H1 (cell line): ENCODE data around the gene ELL2. TPM values are rescaled to one million over a fixed set of nuclear protein-coding genes. Genes with fewer than 3 reads are reported as not detected.

Experiments
- CBX5 ChIP-seq: fragments of 300-800, 300-1000 bp; sonication (generic); IDR thresholded peaks from 2 replicates; pipeline ENCODE4 v1.7.1; 2016; ENCODE audit warnings: antibody characterized with exemption, low read length, low read depth
- CTBP2 ChIP-seq: IDR thresholded peaks from 2 replicates; pipeline ENCODE4 v1.7.0; 2011; ENCODE audit warnings: borderline replicate concordance, mild to moderate bottlenecking, moderate library complexity, mixed read lengths, low read length; ENCODE audit not compliant: insufficient read depth, insufficient read length
- EZH2 ChIP-seq: fragments of 200-600 bp; sonication (generic); IDR thresholded peaks from 2 replicates; pipeline ENCODE4 v1.7.1; 2012; ENCODE audit warnings: low read depth, mild to moderate bottlenecking, moderate library complexity, low read length, inconsistent platforms; ENCODE audit not compliant: severe bottlenecking
- HDAC6 ChIP-seq: IDR thresholded peaks from one replicate; pipeline ENCODE4 v1.7.1; 2012; ENCODE audit warnings: low read depth, mild to moderate bottlenecking, inconsistent platforms, low read length, moderate library complexity
- polyA plus RNA-seq, 7 experiments: library from polyadenylated mRNA; depleted of rRNA in 3 of 7; stranded (reverse) in 5 of 7; unstranded in 2 of 7; fragments of >200 nt in 5 of 7; fragments of 200-250 nt in 2 of 7; gene quantifications; 1 replicate in 5 of 7; 2 replicates in 1 of 7; 4 replicates in 1 of 7; pipeline versions ENCODE4 v1.2.1 to v1.2.3, GENCODE V29; 2011 to 2013; ENCODE audit warnings: missing spikeins in 2 of 7, mixed read lengths in 2 of 7
- total RNA-seq: library from RNA; stranded (reverse); fragmentation: NEBNext Ultra II Directional; extraction: Animal tissue kit (Norgen Biotek cat#: 25700); gene quantifications from 2 replicates; pipeline ENCODE4 v1.2.1, GENCODE V29; 2021

Gene ELL2
- total and polyA plus RNA-seq, 2 of the 8 experiments (the other 6 are each of a cell fraction or from before 2014, with no cell fraction given), result 6.3 to 29.4 TPM

DNA sequence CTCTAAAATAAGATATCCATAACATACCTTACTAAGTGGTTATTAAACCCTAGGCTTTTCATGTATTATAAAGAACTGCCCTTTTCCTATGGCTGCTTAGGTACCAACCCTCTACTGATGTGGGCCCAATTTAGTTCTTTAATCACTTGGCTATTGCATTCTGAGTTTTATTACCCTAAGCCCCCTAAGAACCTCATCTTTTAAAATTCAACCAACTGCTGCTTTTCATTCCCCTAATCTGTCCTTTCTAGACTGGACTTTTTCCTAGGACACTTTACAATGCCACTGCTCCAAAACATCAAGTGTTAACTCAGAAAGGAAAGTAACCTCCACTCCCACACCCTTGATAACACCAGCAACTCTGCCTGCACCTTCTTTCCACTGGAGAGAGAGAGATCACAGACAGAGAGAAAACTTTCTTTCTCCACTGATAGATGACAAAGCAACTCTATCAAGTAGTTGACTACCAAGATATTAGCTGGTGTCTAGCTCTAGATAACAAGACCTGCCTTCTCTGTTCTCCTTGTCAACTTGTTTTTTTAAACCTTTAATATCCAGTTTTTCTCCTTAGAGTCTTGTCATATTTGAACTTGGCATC is 27.3 kb downstream of the ELL2 start (continued):
- TF ChIP-seq EZH2, result no peak
- no peak for TF ChIP-seq HDAC6
- TF ChIP-seq CTBP2, result no peak
- TF ChIP-seq CBX5, result no peak
